ENCODE data around the gene ZNF836. TPM values are rescaled to one million over a fixed set of nuclear protein-coding genes. Genes with fewer than 3 reads are reported as not detected.
"Not testable (repeated sequence)": the region's sequence is repeated elsewhere in the genome, so short reads cannot be mapped to it uniquely, and the experiment has no call there.

The ZNF836 gene
- total RNA-seq, 4 donors from 2014 or later: 5.6 to 17.8 (median 8.7) TPM

GRCh38 chr19:52211203-52211602 is 39.8 kb upstream of the ZNF836 start:
- Histone ChIP-seq H3K36me3 (peaks cover 0 to 74% (median 34%) of the 10 kb centered on the region in 4 donors), H3K9me3 (no peaks in the 10 kb centered on the region), H3K27me3 (no peaks in the 10 kb centered on the region), H3K4me1 (no peaks in the 10 kb centered on the region), H3K27ac (no peak overlapping the region), H3K4me3 (no peak overlapping the region)
- 87% methylated on average over 20 of the region's 20 CpGs; no CpG with 5 or more reads in 1 of the 2 donors for WGBS, 2 donors (ENCODE audit: low coverage in 1 of 2)
- in situ Hi-C loops (cut with MboI; ENCODE audit: low pct_ligation_motif_present in 1 of 4, low pct_unique_long_range_greater_than_20kb in 1 of 4, low sequenced_read_pairs in 3 of 4): no loop called here
- intact Hi-C loops (cut with DNase I; ENCODE audit: low total_unique reads): no loop called here
- TF ChIP-seq CTCF (IDR thresholded peaks at IDR 0.05) (no peak), EP300 (IDR thresholded peaks at IDR 0.05; ENCODE audit: low read depth) (no peak), POLR2AphosphoS5 (IDR thresholded peaks at IDR 0.05) (no peak), POLR2A (IDR thresholded peaks at IDR 0.05) (no peak)
- no peak for DNase-seq

GRCh38 chr19:52206481-52206880 is 35.1 kb upstream of the ZNF836 start:
- Histone ChIP-seq H3K4me3 (no peak overlapping the region), H3K27me3 (no peaks in the 10 kb centered on the region), H3K4me1 (no peaks in the 10 kb centered on the region), H3K27ac (no peak overlapping the region), H3K9me3 (no peaks in the 10 kb centered on the region), H3K36me3 (peaks cover 0 to 52% (median 24%) of the 10 kb centered on the region in 4 donors)
- no peak for TF ChIP-seq EP300 (IDR thresholded peaks at IDR 0.05; ENCODE audit: low read depth)
- TF ChIP-seq CTCF (IDR thresholded peaks at IDR 0.05): no peak
- no peak for TF ChIP-seq POLR2AphosphoS5 (IDR thresholded peaks at IDR 0.05)
- TF ChIP-seq POLR2A (IDR thresholded peaks at IDR 0.05): no peak
- WGBS, 2 donors (ENCODE audit: low coverage in 1 of 2): 89 to 100% methylated on average over 1 to 5 of the region's 5 CpGs
- intact Hi-C loops (cut with DNase I; ENCODE audit: low total_unique reads): loop anchor here (5.0 kb wide), 1 partner anchor 49 kb away; no protein-coding TSS in a partner anchor
- in situ Hi-C loops (cut with MboI; ENCODE audit: low pct_ligation_motif_present in 1 of 4, low pct_unique_long_range_greater_than_20kb in 1 of 4, low sequenced_read_pairs in 3 of 4): no loop called here
- DNase-seq: no peak

GRCh38 chr19:52200755-52201391 is 29.5 kb upstream of the ZNF836 start:
- intact Hi-C loops (cut with DNase I; ENCODE audit: low total_unique reads); H3K27me3 ChIP-seq; H3K4me3 ChIP-seq; DNase-seq; H3K9me3 ChIP-seq; in situ Hi-C loops (cut with MboI; ENCODE audit: low pct_ligation_motif_present in 1 of 4, low pct_unique_long_range_greater_than_20kb in 1 of 4, low sequenced_read_pairs in 3 of 4): not testable (repeated sequence)
- Histone ChIP-seq H3K4me1 (peaks cover 0 to 11% (median 3%) of the 10 kb centered on the region in 4 donors), H3K36me3 (peaks cover 0 to 27% (median 13%) of the 10 kb centered on the region in 4 donors), H3K27ac (peak overlapping the region in 2 of 4 donors; percentile 6 to 25)
- 86 to 88% methylated on average over 10 to 17 of the region's 17 CpGs for WGBS, 2 donors (ENCODE audit: low coverage in 1 of 2)

GRCh38 chr19:52200044-52200443 is 28.6 kb upstream of the ZNF836 start:
- 50 to 65% methylated on average over 1 to 7 of the region's 7 CpGs for WGBS, 2 donors (ENCODE audit: low coverage in 1 of 2)
- peak overlapping the region in 3 of 4 donors; percentile 25 to 47 (median 46) for H3K27ac ChIP-seq

More at GRCh38 chr19:52200044-52200443, 28.6 kb upstream of the ZNF836 start:
- intact Hi-C loops (cut with DNase I; ENCODE audit: low total_unique reads) (no loop called here), in situ Hi-C loops (cut with MboI; ENCODE audit: low pct_ligation_motif_present in 1 of 4, low pct_unique_long_range_greater_than_20kb in 1 of 4, low sequenced_read_pairs in 3 of 4) (no loop called here)
- Histone ChIP-seq H3K4me3 (no peak overlapping the region), H3K36me3 (peaks cover 0 to 21% (median 10%) of the 10 kb centered on the region in 4 donors), H3K9me3 (no peaks in the 10 kb centered on the region), H3K27me3 (no peaks in the 10 kb centered on the region), H3K4me1 (peaks cover 0 to 15% (median 5%) of the 10 kb centered on the region in 4 donors)
- TF ChIP-seq CTCF (IDR thresholded peaks at IDR 0.05) (no peak), POLR2A (IDR thresholded peaks at IDR 0.05) (no peak), POLR2AphosphoS5 (IDR thresholded peaks at IDR 0.05) (peak in 1 of 3 donors; percentile 23), EP300 (IDR thresholded peaks at IDR 0.05; ENCODE audit: low read depth) (no peak)
- no peak for DNase-seq

All from transverse colon (tissue), 4 donors.